K562 (cell line): ENCODE measurements around the gene ANAPC16.
A peak's percentile ranks its signal among the peaks of the same experiment; 100 is the strongest.

ENCODE experiments used
- POLR2A ChIP-seq: fragments of 450-650 bp; conservative IDR thresholded peaks from 2 replicates; pipeline ENCODE4 v1.6.1; 2016
- SAP30 ChIP-seq: fragments of 200-600 bp; sonication (generic); IDR thresholded peaks from 2 replicates; pipeline ENCODE4 v1.6.1; 2012; ENCODE audit warnings: borderline replicate concordance, low read depth, mild to moderate bottlenecking, moderate library complexity, low read length, control low read depth, inconsistent platforms; ENCODE audit not compliant: insufficient read depth, poor library complexity, severe bottlenecking
- SETDB1 ChIP-seq: IDR thresholded peaks from one replicate; pipeline ENCODE4 v1.6.1; 2012; ENCODE audit warnings: low read length, control low read depth, inconsistent platforms
- TRIM28 ChIP-seq: fragments of 450-650 bp; IDR thresholded peaks from 2 replicates; pipeline ENCODE4 v1.6.1; 2017
- ZBTB8A ChIP-seq: fragments of 450-650 bp; IDR thresholded peaks from 2 replicates; pipeline ENCODE4 v1.6.1; 2018; ENCODE audit warnings: mild to moderate bottlenecking, moderate library complexity; ENCODE audit not compliant: partially characterized antibody
- ZNF239 ChIP-seq: fragments of 250-450 bp; sonication (Bioruptor Pico); IDR thresholded peaks from 2 replicates; pipeline ENCODE4 v1.4.0; 2020; ENCODE audit warnings: mild to moderate bottlenecking
- ZNF766 ChIP-seq: fragments of 200-800 bp; sonication (Bioruptor generic); conservative IDR thresholded peaks from 2 replicates; pipeline ENCODE4 v1.6.1; 2016; ENCODE audit warnings: missing genetic modification characterization, missing compliant biosample characterization
- TF ChIP-seq, protein P1 (sequence below): sonication (generic); formaldehyde crosslinking; IDR thresholded peaks from 2 replicates; pipeline ENCODE4 v1.8.1; 2023; ENCODE audit warnings: missing genetic modification reagents, mild to moderate bottlenecking, borderline replicate concordance
- TF ChIP-seq, protein P2 (sequence below), 3 experiments: IDR thresholded peaks in 2 of 3; conservative IDR thresholded peaks in 1 of 3; 2 replicates each; pipeline ENCODE4 v1.5.1; 2011 to 2012; ENCODE audit warnings: low read length in 3 of 3, mild to moderate bottlenecking in 3 of 3, control low read depth in 2 of 3, improper control_type of control experiment in 1 of 3, inconsistent platforms in 1 of 3, low read depth in 1 of 3, mixed read lengths in 1 of 3, moderate library complexity in 1 of 3; ENCODE audit not compliant: insufficient read depth in 2 of 3
- TF ChIP-seq, protein P3 (sequence below): fragments of 250-450 bp; sonication (Bioruptor Pico); IDR thresholded peaks from 2 replicates; pipeline ENCODE4 v1.5.0; 2020; ENCODE audit warnings: mild to moderate bottlenecking, borderline replicate concordance
- TF ChIP-seq, protein P4 (sequence below), 2 experiments: fragments of 450-650 bp in 1 of 2; sonication (generic) in 1 of 2; formaldehyde crosslinking in 1 of 2; IDR thresholded peaks in 1 of 2; conservative IDR thresholded peaks in 1 of 2; 2 replicates each; pipeline versions ENCODE4 v1.6.1 to v1.8.1; 2016 to 2023; ENCODE audit warnings: mild to moderate bottlenecking in 2 of 2, moderate library complexity in 2 of 2, inconsistent platforms in 1 of 2, missing genetic modification reagents in 1 of 2

DNA sequence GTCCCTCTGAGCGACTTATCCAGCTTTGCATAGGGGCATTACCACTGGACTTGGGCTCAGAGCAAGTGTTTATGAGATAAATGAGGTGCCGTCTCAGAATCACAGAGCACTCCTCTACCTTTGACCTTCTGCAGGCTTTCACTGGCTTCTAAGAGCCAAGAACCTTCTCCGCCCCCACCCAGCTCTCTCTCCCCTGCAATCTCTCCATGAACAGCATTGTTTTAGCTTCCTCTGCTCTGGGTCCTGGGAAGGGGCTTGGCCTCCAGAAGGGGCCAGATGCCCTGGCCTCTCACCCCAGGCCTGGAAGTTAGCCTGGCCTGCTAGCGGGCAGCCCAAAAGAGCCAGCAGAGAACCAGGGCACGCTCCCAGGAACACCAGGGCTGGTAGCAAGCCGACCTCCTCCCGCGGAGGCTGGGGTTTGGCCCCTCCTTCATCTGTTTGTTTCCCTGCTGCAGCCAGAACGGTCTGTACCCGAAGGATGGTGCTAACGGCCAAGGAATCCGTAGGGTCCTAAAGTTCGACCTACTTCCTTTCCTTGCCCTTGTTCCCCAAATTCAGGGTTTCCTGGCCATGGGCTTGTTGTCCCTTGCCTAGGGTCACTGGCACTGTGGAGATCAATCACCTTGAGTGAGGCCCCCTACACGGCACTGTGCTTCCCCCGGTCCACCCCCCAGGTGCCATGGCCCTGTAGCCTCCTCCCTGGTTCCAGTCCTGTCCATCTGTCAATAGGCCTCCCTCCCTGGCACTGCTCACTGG is 39.2 kb downstream of the ANAPC16 start:
- TF ChIP-seq TRIM28 (no peak), ZBTB8A (no peak), POLR2A (no peak), ZNF239 (CRISPR knock-in tag) (0 out of 2 replicates have a peak, but pooled peaks have one; percentile 29), SAP30 (no peak), ZNF766 (no peak; the same call in 1 of the 2 replicates), SETDB1 (no peak)
- TF ChIP-seq, protein P1, sequence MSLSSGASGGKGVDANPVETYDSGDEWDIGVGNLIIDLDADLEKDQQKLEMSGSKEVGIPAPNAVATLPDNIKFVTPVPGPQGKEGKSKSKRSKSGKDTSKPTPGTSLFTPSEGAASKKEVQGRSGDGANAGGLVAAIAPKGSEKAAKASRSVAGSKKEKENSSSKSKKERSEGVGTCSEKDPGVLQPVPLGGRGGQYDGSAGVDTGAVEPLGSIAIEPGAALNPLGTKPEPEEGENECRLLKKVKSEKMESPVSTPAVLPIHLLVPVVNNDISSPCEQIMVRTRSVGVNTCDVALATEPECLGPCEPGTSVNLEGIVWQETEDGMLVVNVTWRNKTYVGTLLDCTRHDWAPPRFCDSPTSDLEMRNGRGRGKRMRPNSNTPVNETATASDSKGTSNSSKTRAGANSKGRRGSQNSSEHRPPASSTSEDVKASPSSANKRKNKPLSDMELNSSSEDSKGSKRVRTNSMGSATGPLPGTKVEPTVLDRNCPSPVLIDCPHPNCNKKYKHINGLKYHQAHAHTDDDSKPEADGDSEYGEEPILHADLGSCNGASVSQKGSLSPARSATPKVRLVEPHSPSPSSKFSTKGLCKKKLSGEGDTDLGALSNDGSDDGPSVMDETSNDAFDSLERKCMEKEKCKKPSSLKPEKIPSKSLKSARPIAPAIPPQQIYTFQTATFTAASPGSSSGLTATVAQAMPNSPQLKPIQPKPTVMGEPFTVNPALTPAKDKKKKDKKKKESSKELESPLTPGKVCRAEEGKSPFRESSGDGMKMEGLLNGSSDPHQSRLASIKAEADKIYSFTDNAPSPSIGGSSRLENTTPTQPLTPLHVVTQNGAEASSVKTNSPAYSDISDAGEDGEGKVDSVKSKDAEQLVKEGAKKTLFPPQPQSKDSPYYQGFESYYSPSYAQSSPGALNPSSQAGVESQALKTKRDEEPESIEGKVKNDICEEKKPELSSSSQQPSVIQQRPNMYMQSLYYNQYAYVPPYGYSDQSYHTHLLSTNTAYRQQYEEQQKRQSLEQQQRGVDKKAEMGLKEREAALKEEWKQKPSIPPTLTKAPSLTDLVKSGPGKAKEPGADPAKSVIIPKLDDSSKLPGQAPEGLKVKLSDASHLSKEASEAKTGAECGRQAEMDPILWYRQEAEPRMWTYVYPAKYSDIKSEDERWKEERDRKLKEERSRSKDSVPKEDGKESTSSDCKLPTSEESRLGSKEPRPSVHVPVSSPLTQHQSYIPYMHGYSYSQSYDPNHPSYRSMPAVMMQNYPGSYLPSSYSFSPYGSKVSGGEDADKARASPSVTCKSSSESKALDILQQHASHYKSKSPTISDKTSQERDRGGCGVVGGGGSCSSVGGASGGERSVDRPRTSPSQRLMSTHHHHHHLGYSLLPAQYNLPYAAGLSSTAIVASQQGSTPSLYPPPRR (CRISPR knock-in tag): no peak
- TF ChIP-seq, protein P2, sequence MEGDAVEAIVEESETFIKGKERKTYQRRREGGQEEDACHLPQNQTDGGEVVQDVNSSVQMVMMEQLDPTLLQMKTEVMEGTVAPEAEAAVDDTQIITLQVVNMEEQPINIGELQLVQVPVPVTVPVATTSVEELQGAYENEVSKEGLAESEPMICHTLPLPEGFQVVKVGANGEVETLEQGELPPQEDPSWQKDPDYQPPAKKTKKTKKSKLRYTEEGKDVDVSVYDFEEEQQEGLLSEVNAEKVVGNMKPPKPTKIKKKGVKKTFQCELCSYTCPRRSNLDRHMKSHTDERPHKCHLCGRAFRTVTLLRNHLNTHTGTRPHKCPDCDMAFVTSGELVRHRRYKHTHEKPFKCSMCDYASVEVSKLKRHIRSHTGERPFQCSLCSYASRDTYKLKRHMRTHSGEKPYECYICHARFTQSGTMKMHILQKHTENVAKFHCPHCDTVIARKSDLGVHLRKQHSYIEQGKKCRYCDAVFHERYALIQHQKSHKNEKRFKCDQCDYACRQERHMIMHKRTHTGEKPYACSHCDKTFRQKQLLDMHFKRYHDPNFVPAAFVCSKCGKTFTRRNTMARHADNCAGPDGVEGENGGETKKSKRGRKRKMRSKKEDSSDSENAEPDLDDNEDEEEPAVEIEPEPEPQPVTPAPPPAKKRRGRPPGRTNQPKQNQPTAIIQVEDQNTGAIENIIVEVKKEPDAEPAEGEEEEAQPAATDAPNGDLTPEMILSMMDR (IDR thresholded peaks at IDR 0.05 in 2 of 3, conservative IDR thresholded peaks at IDR 0.05 in 1 of 3; ENCODE audit: insufficient read depth in 2 of 3, low read depth in 1 of 3, low read length in 3 of 3): peak in 2 of 3 experiments; percentile 26 to 52; a peak in 3 of 6 replicates
- TF ChIP-seq, protein P3, sequence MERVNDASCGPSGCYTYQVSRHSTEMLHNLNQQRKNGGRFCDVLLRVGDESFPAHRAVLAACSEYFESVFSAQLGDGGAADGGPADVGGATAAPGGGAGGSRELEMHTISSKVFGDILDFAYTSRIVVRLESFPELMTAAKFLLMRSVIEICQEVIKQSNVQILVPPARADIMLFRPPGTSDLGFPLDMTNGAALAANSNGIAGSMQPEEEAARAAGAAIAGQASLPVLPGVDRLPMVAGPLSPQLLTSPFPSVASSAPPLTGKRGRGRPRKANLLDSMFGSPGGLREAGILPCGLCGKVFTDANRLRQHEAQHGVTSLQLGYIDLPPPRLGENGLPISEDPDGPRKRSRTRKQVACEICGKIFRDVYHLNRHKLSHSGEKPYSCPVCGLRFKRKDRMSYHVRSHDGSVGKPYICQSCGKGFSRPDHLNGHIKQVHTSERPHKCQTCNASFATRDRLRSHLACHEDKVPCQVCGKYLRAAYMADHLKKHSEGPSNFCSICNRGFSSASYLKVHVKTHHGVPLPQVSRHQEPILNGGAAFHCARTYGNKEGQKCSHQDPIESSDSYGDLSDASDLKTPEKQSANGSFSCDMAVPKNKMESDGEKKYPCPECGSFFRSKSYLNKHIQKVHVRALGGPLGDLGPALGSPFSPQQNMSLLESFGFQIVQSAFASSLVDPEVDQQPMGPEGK (CRISPR knock-in tag): no peak; the same call in 1 of the 2 replicates
- TF ChIP-seq, protein P4, sequence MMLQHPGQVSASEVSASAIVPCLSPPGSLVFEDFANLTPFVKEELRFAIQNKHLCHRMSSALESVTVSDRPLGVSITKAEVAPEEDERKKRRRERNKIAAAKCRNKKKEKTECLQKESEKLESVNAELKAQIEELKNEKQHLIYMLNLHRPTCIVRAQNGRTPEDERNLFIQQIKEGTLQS (IDR thresholded peaks at IDR 0.05): no peak
- TF ChIP-seq, protein P4 (CRISPR knock-in tag; conservative IDR thresholded peaks at IDR 0.05): no peak
